Common myeloid progenitor, CD34-positive (primary cell): ENCODE data around the gene CEACAM4. TPM values are rescaled to one million over a fixed set of nuclear protein-coding genes. Genes with fewer than 3 reads are reported as not detected.
"Not testable (repeated sequence)": the region's sequence is repeated elsewhere in the genome, so short reads cannot be mapped to it uniquely, and the experiment has no call there.

Source experiments
- CTCF ChIA-PET: fragments of 350-600 bp; sonication (Branson Sonifier 250); formaldehyde crosslinking; loops from one replicate; lab custom pipeline; 2021; ENCODE audit warnings: antibody characterized with exemption; lab: Charles Lee
- POLR2A ChIA-PET: fragments of 350-600 bp; sonication (Branson Sonifier 250); formaldehyde crosslinking; loops from one replicate; lab custom pipeline; 2021; ENCODE audit warnings: antibody characterized with exemption; lab: Charles Lee
- DNase-seq, 3 donors: peaks; one replicate each; pipeline versions ENCODE4 v3.0.0 to v3.0.0-alpha.2; 2013
- H3K27ac ChIP-seq, 2 experiments: 1 replicate in 1 of 2; 2 replicates in 1 of 2; pipeline ENCODE4 v1.7.0; 2013; ENCODE audit warnings: inconsistent platforms in 2 of 2, low read length in 2 of 2, mild to moderate bottlenecking in 2 of 2, low read depth in 1 of 2, moderate library complexity in 1 of 2; ENCODE audit not compliant: severe bottlenecking in 2 of 2, insufficient read depth in 1 of 2, poor library complexity in 1 of 2
- H3K27me3 ChIP-seq, 5 experiments: replicated peaks in 2 of 5; 1 replicate in 3 of 5; 2 replicates in 2 of 5; pipeline versions ENCODE4 v1.6.1 to v1.7.0; 2013; ENCODE audit warnings: low read length in 4 of 5, mild to moderate bottlenecking in 2 of 5, moderate library complexity in 2 of 5, inconsistent platforms in 1 of 5; ENCODE audit not compliant: insufficient read depth in 5 of 5, control insufficient read depth in 4 of 5
- H3K36me3 ChIP-seq, 4 experiments: 1 replicate in 2 of 4; 2 replicates in 2 of 4; pipeline versions ENCODE4 v1.6.1 to v1.7.0; 2013; ENCODE audit warnings: low read length in 3 of 4, control low read depth in 1 of 4, mild to moderate bottlenecking in 1 of 4; ENCODE audit not compliant: control insufficient read depth in 4 of 4, insufficient read depth in 4 of 4
- H3K4me1 ChIP-seq, 4 experiments: 1 replicate in 3 of 4; 2 replicates in 1 of 4; pipeline versions ENCODE4 v1.6.1 to v1.7.1; 2013; ENCODE audit warnings: low read length in 3 of 4, mild to moderate bottlenecking in 3 of 4, control low read depth in 1 of 4, inconsistent platforms in 1 of 4, moderate library complexity in 1 of 4; ENCODE audit not compliant: control insufficient read depth in 4 of 4, insufficient read depth in 4 of 4; ENCODE audit errors: control extremely low read depth in 1 of 4
- H3K4me3 ChIP-seq, 7 experiments: 1 replicate in 4 of 7; 2 replicates in 3 of 7; pipeline versions ENCODE4 v1.5.1 to v1.7.0; 2013; ENCODE audit warnings: mild to moderate bottlenecking in 7 of 7, low read length in 6 of 7, moderate library complexity in 6 of 7, inconsistent platforms in 2 of 7, low read depth in 2 of 7, control low read depth in 1 of 7; ENCODE audit not compliant: insufficient read depth in 4 of 7, control insufficient read depth in 1 of 7; ENCODE audit errors: extremely low read depth in 1 of 7
- H3K9me3 ChIP-seq, 5 experiments: 1 replicate in 4 of 5; 2 replicates in 1 of 5; pipeline versions ENCODE4 v1.6.1 to v1.7.1; 2013; ENCODE audit warnings: low read length in 4 of 5, mild to moderate bottlenecking in 2 of 5, inconsistent platforms in 1 of 5, low read depth in 1 of 5, moderate library complexity in 1 of 5; ENCODE audit not compliant: control insufficient read depth in 4 of 5, insufficient read depth in 2 of 5; ENCODE audit errors: control extremely low read depth in 1 of 5
- WGBS: methylation state at CpG from one replicate; pipeline ENCODE4 v1.1.5; 2013; ENCODE audit not compliant: insufficient coverage; 5-methylcytosine and 5-hydroxymethylcytosine counted together
- polyA plus RNA-seq: library from polyadenylated mRNA; unstranded; fragments of 120-200 nt; gene quantifications from one replicate; pipeline ENCODE4 v1.2.1, GENCODE V29; 2013

The CEACAM4 gene
- 21.6 TPM for polyA plus RNA-seq

GRCh38 chr19:41626877-41627276, at the start of gene CEACAM4:
CEACAM4 (minus strand) TSS chr19:41627074; CDS start chr19:41626963, 111 bp downstream.
- POLR2A ChIA-PET, result no interaction called here
- CTCF ChIA-PET, result no interaction called here
- Histone ChIP-seq H3K27ac (peak within 1 kb of the TSS; percentile 15 to 63), H3K4me1 (peaks cover 13 to 62% (median 53%) of the 10 kb centered on the region in 4 experiments), H3K27me3 (no peaks in the 10 kb centered on the region), H3K36me3 (peaks cover 0 to 4% (median 2%) of the 10 kb centered on the region in 4 experiments), H3K4me3 (peak within 1 kb of the TSS; percentile 46 to 79 (median 66)), H3K9me3 (peaks cover 0 to 19% (median 8%) of the 10 kb centered on the region in 5 experiments)
- WGBS, result 0% methylated on average over 6 of the region's 7 CpGs
- DNase-seq, result peak in 2 of 3 donors; percentile 48

- ChIA-PET POLR2A (no interaction called here), CTCF (no interaction called here)
- Histone ChIP-seq H3K36me3 (no peaks in the 10 kb centered on the region), H3K27ac (no peak overlapping the region), H3K4me1 (no peaks in the 10 kb centered on the region), H3K27me3 (peaks cover 5 to 54% (median 16%) of the 10 kb centered on the region in 5 experiments), H3K9me3 (peaks cover 0 to 10% (median 0%) of the 10 kb centered on the region in 5 experiments), H3K4me3 (no peak overlapping the region)
- 89% methylated on average over 5 of the region's 5 CpGs for WGBS
- DNase-seq, result no peak
Observed at GRCh38 chr19:41671486-41671885, 44.6 kb upstream of the CEACAM4 start.

GRCh38 chr19:41670755-41671154, 43.9 kb upstream of the CEACAM4 start:
- H3K4me3 ChIP-seq, result no peak overlapping the region
- DNase-seq, result no peak
- H3K27ac ChIP-seq, result no peak overlapping the region
- H3K9me3 ChIP-seq, result peaks cover 0 to 17% (median 7%) of the 10 kb centered on the region in 5 experiments
- no peaks in the 10 kb centered on the region for H3K36me3 ChIP-seq
- POLR2A ChIA-PET, result interaction anchor here (0.6 kb wide), 1 partner anchor 463 kb away, joined by 3 read pairs; no protein-coding TSS in a partner anchor
- CTCF ChIA-PET, result no interaction called here
- H3K27me3 ChIP-seq, result peaks cover 2 to 47% (median 13%) of the 10 kb centered on the region in 5 experiments
- no peaks in the 10 kb centered on the region for H3K4me1 ChIP-seq

- peaks cover under 1 to 33% (median 7%) of the 10 kb centered on the region in 5 experiments for H3K27me3 ChIP-seq
- H3K4me3 ChIP-seq, result no peak overlapping the region
- DNase-seq, result no peak
- CTCF ChIA-PET, result interaction anchor here (0.6 to 1.0 kb wide), 2 partner anchors 11 to 21 kb away, joined by 3 to 4 read pairs; no protein-coding TSS in a partner anchor
- no peak overlapping the region for H3K27ac ChIP-seq
- WGBS, result no CpG with 5 or more reads among the region's 1 CpG
- no peaks in the 10 kb centered on the region for H3K4me1 ChIP-seq
- peaks cover 0 to 30% (median 13%) of the 10 kb centered on the region in 5 experiments for H3K9me3 ChIP-seq
- no peaks in the 10 kb centered on the region for H3K36me3 ChIP-seq
- POLR2A ChIA-PET, result interaction anchor here (0.5 kb wide), 1 partner anchor 67 kb away, joined by 3 read pairs; no protein-coding TSS in a partner anchor
Observed at GRCh38 chr19:41668315-41668714, 41.4 kb upstream of the CEACAM4 start.

- CTCF ChIA-PET, result no interaction called here
- no peaks in the 10 kb centered on the region for H3K4me1 ChIP-seq
- POLR2A ChIA-PET, result no interaction called here
- peaks cover 0 to 21% (median 3%) of the 10 kb centered on the region in 5 experiments for H3K27me3 ChIP-seq
- peaks cover 0 to 30% (median 13%) of the 10 kb centered on the region in 5 experiments for H3K9me3 ChIP-seq
- H3K27ac ChIP-seq, result no peak overlapping the region
- no peak overlapping the region for H3K4me3 ChIP-seq
- H3K36me3 ChIP-seq, result no peaks in the 10 kb centered on the region
- DNase-seq, result no peak
- WGBS, result 81% methylated on average over 2 of the region's 2 CpGs
Observed at GRCh38 chr19:41666075-41666474, 39.2 kb upstream of the CEACAM4 start.

- WGBS, result 100% methylated on average over 1 of the region's 2 CpGs
- no peaks in the 10 kb centered on the region for H3K4me1 ChIP-seq
- ChIA-PET CTCF (interaction anchor here (0.9 kb wide), 1 partner anchor 9 kb away, joined by 3 read pairs; no protein-coding TSS in a partner anchor), POLR2A (no interaction called here)
- no peak for DNase-seq
- H3K27ac ChIP-seq, result no peak overlapping the region
- no peaks in the 10 kb centered on the region for H3K36me3 ChIP-seq
- H3K9me3 ChIP-seq, result peaks cover 0 to 5% (median 0%) of the 10 kb centered on the region in 5 experiments
- no peak overlapping the region for H3K4me3 ChIP-seq
- H3K27me3 ChIP-seq, result peaks cover 0 to 23% (median 3%) of the 10 kb centered on the region in 5 experiments
Observed at GRCh38 chr19:41657157-41657556, 30.3 kb upstream of the CEACAM4 start.

- H3K4me3 ChIP-seq, DNase-seq, H3K36me3 ChIP-seq, H3K27ac ChIP-seq, H3K9me3 ChIP-seq, H3K4me1 ChIP-seq, POLR2A ChIA-PET: not testable (repeated sequence)
- CTCF ChIA-PET, result interaction anchor here (0.9 to 1.3 kb wide), 2 partner anchors 8 to 15 kb away, joined by 3 to 7 read pairs; no protein-coding TSS in a partner anchor
- peaks cover 0 to 24% (median 3%) of the 10 kb centered on the region in 5 experiments for H3K27me3 ChIP-seq
- WGBS, result 93% methylated on average over 2 of the region's 2 CpGs
Observed at GRCh38 chr19:41656756-41657155, 29.9 kb upstream of the CEACAM4 start.
